ENCODE results near the gene CHD6. TPM values are rescaled to one million over a fixed set of nuclear protein-coding genes. Genes with fewer than 3 reads are reported as not detected.
A peak's percentile ranks its signal among the peaks of the same experiment; 100 is the strongest.

The CHD6 gene
- total and polyA plus RNA-seq, 2 of the 13 experiments (the other 11 are each of a cell fraction or from before 2014, with no cell fraction given), result 14.4 to 52.0 TPM

GRCh38 chr20:41497186-41497895, 120.8 kb downstream of the CHD6 start (continued):
- no peak for TF ChIP-seq ZNF704 (CRISPR knock-in tag; IDR thresholded peaks at IDR 0.05; ENCODE audit: borderline replicate concordance)
- TF ChIP-seq ZFP41 (CRISPR knock-in tag; IDR thresholded peaks at IDR 0.05; ENCODE audit: borderline replicate concordance), result no peak
- TF ChIP-seq ZNF564 (CRISPR knock-in tag; IDR thresholded peaks at IDR 0.05), result no peak; the same call in 1 of the 2 replicates
- no peak for TF ChIP-seq CENPT (CRISPR knock-in tag; IDR thresholded peaks at IDR 0.05; ENCODE audit: low read depth)
- no peak for TF ChIP-seq MED8 (CRISPR knock-in tag; IDR thresholded peaks at IDR 0.05; ENCODE audit: insufficient replicate concordance)
- no peak for TF ChIP-seq ZNF253 (CRISPR knock-in tag; IDR thresholded peaks at IDR 0.05; ENCODE audit: borderline replicate concordance)
- TF ChIP-seq ZNF557 (CRISPR knock-in tag; IDR thresholded peaks at IDR 0.05), result no peak
- TF ChIP-seq ATRX (CRISPR knock-in tag; IDR thresholded peaks at IDR 0.05; ENCODE audit: borderline replicate concordance), result no peak
- TF ChIP-seq JARID2 (CRISPR knock-in tag; IDR thresholded peaks at IDR 0.05; ENCODE audit: insufficient replicate concordance), result no peak
- TF ChIP-seq ZNF331 (CRISPR knock-in tag; IDR thresholded peaks at IDR 0.05), result peak; percentile 89; the same call in 1 of the 2 replicates
- no peak for TF ChIP-seq MAF1 (CRISPR knock-in tag; IDR thresholded peaks at IDR 0.05; ENCODE audit: borderline replicate concordance)
- no peak for TF ChIP-seq RNF219 (CRISPR knock-in tag; IDR thresholded peaks at IDR 0.05)
- no peak for TF ChIP-seq SSRP1 (CRISPR knock-in tag; IDR thresholded peaks at IDR 0.05)
- TF ChIP-seq ZNF749 (CRISPR knock-in tag; IDR thresholded peaks at IDR 0.05; ENCODE audit: borderline replicate concordance), result peak; percentile 50; the same call in 1 of the 2 replicates
- no peak for TF ChIP-seq ZNF746 (CRISPR knock-in tag; IDR thresholded peaks at IDR 0.05)
- TF ChIP-seq SP1 (IDR thresholded peaks at IDR 0.05), result no peak
- TF ChIP-seq SP1 (CRISPR knock-in tag; IDR thresholded peaks at IDR 0.05), result 0 out of 2 replicates have a peak, but pooled peaks have one; percentile 31
- TF ChIP-seq ZNF883 (CRISPR knock-in tag; IDR thresholded peaks at IDR 0.05; ENCODE audit: not compliant biosample characterization), result no peak
- TF ChIP-seq ZBTB38 (CRISPR knock-in tag; IDR thresholded peaks at IDR 0.05), result no peak
- TF ChIP-seq ZNF709 (CRISPR knock-in tag; IDR thresholded peaks at IDR 0.05), result no peak
- TF ChIP-seq AKNA (CRISPR knock-in tag; IDR thresholded peaks at IDR 0.05; ENCODE audit: borderline replicate concordance), result no peak
- no peak for TF ChIP-seq FOXM1 (CRISPR knock-in tag; IDR thresholded peaks at IDR 0.05)

Measured in HepG2 (cell line).